SIG-M5 (cell line): Measurements from ENCODE around the gene ZNF423.

Source experiments
- DNase-seq: peaks from one replicate; lab custom pipeline; 2025; lab: John Stamatoyannopoulos, UW

The ZNF423 gene

DNA sequence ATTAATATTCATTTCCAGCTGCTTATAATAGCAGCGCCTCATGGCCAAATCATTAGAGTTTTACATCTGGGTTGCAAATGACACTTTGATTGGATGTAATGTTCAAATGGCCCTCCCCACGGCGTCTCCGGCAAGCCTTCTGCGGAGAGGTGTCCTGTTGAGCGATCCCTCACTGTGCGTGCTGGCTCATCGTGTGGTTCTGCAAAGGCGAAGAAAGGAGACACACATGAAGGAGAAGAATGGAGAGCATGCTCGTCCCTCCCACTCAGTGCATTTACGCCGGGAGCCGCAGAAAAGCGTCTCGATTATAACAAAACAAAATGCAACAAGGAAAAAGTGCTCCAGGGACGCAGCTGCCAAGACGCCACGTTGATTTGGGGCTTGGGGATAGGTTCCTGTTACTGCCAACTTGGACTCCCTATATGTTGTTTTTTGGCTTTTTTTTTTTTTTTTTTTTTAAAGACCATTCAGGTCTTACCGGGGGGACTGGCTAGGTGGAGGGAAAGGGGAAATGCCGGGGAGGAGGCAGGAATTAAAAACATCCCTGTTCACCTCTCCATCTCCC, 364.7 kb downstream of the ZNF423 start:
- no peak for DNase-seq

DNA sequence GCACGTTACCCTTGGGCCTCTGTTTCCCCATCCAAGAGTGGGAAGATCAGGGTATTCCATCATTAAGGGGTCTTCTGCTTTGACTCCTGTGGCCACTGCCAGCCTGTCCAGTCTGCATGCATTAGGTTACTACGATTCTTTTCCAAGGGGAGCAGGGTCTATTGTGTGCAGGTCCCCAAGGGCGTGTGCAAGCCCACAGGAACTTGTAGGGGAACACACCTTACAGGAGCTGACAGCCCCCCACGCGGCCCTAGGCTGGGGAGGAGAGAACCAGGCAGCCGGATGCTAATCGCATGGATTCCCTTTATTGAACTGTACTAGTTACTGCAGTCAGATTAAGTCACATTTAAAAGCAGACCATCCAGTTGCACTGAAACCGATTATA, 365.6 kb downstream of the ZNF423 start:
- DNase-seq: no peak

DNA sequence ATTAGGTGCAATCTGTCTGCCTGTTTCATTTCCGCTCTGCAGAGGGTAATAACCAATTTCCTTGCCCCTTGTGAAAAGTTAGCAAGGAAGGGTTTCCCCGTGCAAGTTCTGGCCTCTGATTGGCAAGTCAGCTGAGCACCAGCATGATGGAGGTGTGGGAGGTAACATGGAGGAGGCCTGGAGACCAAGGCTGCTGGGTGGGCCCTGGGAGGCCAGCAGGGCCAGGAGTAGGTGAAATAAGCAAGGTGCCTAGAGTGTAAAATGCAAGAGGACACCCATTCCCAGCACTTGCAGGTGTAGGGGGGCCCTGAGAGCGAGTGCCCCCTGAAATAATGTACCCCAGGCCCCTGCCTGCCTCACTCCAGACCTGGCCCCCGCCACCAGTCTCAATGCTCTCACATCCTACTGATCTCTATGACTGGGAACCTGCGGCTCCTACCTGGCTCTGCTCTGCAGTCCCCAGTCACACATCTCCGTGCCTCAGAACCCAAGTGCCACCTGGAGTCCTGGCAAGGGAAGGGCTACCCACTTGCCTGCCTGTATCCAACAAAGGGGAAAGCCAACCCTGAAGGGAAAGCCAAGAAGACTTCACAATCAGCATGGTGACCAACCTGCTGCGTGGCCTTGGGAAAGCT, 366.1 kb downstream of the ZNF423 start:
- DNase-seq: no peak

DNA sequence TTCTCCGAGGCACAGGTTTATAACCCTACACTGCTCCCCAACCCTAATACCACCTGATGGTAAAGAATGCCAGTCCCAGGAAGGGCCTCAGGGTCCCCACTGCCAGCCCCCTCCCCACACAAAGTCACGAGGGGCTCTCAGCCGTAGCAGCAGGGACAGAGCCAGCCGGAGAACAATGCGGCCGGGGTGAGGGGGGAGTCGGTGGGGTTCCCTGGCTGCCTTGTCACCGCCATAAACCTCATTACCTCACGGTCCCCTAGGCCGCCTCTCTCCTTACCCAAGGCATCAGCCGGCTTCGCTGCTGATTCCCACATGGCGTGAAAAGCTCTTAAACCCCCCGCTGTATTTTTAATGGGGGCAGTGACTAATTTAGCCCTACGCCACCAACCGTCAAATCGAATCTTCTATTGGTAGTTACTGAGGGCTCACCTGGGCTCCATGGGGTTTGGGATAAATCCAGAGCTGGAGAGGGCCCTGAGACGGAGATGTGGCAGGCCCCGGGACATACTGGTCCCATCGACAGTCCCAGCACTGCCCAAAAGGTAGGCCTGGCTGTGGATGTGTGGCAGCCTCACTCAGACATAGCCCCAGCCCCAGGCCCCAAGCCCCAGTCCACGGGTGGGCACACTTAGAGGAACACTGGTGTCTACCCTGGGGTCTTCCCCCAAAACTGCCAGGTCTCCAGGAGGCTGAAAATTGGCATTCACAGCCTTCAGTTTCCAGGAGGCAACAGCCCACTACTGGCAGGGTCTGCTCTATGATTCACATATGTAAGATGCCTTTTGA, 367.0 kb downstream of the ZNF423 start:
- DNase-seq: no peak

DNA sequence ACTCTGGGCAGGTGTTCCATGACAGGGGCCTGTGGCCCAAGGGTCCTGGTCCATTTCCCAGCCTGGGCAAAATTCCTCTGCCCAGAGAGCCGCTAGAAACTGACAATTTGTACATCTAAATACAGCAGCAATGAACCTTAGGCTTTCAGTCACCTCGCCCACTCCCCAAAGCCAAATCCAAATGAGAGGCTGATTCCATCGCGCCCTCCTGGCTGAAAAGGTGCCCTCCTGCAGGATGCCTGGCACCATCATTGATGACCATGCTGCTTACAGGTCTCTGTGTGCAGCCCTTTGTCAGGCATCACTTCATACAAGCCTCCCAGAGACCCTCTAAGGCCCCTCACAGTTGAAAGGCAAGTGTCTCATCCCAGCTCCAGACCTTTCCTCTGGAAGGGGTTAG, 367.6 kb downstream of the ZNF423 start:
- no peak for DNase-seq

DNA sequence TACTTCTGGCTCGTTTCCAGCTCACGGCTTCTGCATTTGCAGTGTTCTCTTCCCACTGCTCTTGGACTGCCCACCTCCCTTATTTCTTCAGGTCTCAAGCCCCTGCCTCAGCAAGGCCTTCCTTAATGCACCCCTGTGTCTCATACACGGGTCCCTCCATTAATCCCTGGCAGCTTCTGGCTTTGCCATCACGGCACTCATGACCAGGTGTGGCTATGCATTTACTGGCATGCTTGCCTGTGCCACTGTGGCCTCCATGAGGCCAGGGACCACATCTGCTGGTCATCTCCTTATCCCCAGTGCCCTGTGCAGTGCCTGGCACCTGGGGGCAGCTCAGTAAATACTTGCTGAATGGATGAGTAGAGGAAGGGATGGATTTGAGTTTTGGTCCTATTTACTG, 368.2 kb downstream of the ZNF423 start:
- DNase-seq: no peak

DNA sequence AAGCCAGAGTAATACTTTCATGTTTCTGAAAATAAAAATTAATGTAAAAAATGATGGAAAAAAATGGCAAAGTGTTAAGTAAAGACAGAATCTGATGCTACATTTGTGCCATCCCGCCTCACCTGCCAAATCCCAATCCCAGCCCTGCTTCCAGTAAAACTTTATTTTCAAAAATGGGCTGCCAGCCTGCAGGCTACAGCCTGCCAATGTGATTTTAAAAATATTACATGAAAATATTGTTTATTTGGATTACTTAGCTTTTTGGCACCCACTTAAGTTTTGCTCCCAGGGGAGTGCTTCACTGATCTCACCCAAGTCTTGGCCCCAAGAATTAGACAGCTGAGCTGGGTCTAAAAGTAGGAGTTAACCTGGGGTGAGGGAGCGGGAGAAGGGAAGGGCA, 369.5 kb downstream of the ZNF423 start:
- no peak for DNase-seq

DNA sequence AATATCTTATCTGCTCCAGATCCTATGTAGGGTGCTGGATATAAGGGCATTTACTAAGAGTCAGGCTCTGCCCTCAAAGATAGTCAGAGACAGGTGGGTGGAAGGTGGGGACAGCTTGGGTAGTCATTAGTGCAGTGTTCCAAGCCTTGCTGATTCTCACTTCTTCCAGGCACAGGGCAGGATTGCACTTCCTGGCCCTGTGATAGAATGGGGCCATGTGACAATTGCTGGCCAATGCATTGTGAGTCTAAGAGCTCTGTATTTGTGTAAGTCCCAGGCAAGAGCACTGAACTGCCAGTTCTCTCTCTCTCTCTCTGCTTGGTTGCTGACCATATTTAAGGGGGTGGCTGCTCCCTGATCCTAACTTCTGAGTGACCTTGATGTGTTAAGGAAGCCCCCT, 370.2 kb downstream of the ZNF423 start:
- DNase-seq: no peak

DNA sequence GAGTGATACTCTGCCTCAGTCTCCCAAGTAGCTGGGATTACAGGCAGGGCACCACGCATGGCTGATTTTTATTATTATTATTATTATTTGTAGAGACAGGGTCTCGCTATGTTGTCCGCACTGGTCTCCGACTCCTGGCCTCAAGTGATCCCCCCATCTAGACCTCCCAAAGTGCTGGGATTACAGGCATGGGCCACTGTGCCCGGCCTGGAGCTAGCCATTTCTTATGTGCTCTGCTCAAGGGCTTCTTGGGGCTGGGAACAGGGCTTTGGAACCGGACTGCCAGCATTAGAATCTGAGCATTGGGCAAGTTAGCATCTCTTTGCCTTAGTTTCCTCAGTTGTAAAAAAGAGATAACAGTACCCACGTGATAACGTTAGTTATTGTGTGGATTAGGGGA, 371.0 kb downstream of the ZNF423 start:
- no peak for DNase-seq

DNA sequence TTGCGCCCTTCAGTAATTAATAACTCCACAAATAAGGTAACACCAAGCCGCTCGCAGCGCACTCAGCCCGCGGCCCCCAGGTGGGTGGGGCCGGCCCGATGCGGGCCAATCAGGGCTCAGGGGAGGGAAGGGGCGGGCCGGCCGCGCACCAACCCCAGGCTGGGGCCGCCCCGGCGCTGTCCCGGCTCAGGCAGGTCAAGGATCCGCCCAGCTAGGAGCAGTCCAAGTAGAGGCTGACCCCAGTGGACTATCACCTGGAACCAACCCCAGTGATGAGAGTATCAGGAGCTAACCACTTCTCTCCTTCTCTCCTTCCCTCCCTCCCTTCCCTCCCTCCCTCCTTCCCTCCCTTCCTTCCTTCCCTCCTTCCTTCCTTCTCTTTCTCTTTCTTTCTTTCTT, 371.5 kb downstream of the ZNF423 start:
- no peak for DNase-seq

DNA sequence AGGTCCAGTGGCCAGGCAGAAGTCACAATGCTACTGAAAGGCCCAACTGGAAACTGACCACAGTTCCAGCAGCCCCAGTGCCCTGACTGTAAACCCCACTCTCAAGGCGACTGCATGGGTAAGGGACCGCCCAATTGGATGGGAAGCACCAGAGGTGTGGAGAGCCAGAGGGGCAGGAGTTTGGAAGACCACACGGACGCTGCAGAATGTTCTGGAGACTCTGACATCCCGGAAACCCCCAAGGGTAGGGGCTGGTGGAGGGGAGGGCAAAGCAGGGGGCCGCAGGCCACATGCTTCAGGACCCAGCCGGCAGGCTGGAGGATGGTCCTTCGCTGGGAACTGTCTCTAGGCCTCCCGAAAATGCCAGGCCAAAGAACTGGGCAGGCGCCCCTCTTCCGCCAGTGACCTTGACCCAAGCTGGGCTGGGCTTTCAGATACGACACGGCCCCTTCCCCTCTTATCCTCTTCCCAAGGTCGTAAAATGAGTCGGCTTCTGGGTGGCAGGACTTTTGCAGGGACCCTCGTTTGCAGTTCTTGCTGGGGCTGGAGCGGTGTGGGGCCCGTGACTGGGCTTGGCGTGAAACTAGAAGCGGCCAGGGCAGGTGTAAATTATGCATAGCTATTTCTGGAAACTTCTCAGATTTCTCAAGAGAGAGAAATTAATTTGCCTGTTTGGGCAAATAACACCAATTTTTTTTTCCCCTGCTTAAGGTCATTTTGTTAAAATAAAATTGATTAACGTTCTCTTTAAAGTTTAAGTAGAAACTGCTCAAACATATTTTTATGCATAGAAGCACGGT, 372.1 kb downstream of the ZNF423 start:
- no peak for DNase-seq

DNA sequence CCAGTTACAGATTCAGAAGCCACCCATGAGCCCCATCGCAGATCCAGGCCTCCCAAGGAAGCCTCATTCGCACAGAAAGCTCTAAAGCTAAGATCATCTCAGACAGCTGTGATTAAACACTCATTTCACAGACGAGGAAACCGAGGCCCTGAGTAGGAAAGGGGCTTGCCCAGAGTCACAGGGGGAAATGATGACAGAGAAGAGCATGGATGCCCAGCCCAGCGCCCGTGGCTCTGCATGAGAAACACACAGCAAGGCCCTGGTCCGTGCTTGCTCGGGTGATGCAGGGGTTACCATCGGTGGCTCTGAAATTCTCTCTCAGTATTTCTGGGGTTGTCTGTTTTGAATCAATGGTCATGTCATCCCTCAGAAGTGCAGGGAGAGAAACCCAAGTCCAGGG, 372.7 kb downstream of the ZNF423 start:
- no peak for DNase-seq

DNA sequence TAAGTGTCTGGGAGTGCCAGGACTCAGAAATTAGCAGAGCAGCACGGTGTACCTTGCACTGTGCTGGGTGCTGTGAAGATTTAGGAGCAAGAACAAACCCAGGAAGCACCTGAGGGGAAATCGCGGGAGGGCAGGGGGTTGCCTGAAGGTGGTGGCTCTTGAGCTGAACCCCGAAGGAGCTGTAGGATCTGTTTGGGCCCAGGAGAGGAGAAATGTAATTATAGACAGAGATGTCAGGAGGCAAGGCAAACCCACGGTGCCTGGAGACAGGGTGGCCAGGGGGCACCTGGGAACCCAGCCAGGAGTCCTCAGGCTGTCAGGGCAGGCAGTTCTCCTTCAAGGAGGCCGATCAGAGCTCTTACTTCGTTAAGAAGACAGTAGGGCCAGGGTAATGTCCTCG, 373.2 kb downstream of the ZNF423 start:
- no peak for DNase-seq

DNA sequence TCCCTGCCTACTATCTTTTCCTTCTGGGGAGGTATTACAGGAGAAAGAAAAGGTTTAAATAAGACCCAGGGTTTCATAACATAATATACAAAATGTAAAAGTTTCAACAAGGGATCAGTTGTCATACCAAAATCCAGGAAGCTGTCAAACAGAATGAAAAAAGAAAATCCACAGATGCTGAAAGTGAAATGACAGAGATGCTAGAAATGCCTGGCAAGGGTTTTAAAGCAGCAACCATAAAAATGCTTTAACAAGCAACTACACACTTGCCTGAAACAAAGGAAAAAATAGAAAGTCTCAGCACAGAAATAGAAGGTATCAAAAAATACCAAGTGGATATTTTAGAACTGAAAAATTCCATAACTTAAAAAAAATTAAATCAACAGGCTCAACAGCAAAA, 377.3 kb downstream of the ZNF423 start:
- DNase-seq: no peak

DNA sequence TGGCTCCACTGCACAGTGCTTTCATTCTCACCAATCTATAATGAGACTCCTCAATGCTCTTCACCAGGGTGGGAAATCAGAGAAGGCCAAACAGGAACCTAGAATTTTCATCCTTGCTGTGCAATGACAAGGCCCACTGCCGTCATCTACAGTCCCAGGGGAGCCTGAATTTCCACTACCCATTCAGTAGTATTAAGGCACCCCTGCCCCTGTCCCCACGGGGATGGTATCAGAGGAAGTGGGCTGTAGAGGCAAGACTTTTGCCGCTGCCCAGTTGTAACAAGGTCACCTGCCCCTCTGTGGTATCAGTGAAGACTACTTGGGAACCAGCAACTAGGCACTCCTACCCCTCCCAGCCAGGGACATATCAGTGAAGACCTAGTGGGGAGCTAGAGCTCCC, 377.8 kb downstream of the ZNF423 start:
- DNase-seq: no peak

DNA sequence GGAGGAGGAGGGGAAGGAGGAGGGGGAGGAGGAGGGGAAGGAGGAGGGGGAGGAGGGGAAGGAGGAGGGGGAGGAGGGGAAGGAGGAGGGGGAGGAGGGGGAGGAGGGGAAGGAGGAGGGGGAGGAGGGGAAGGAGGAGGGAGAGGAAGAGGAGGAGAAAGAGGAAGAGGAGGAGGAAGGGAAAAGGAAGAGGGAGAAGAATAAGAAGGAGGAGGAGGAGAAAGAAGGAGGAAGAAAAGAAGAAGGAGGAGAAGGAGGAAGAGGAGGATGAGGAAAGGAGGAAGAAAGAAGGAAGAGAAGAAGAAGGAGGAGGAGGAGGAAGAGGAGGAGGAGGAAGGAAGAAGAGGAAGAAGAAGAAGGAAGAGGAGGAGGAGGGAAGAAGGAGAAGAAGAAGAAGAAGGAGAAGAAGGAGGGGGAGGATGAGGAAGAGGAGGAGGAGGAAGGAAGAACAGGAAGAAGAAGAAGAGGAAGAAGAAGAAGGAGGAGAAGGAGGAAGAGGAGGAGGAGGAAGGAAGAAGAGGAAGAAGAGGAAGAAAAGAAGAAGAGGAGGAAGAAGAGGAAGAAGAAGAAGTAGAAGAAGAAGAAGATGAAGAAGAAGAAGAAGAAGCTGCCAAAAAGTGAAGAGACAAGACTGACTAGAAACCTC, 378.5 kb downstream of the ZNF423 start:
- no peak for DNase-seq

DNA sequence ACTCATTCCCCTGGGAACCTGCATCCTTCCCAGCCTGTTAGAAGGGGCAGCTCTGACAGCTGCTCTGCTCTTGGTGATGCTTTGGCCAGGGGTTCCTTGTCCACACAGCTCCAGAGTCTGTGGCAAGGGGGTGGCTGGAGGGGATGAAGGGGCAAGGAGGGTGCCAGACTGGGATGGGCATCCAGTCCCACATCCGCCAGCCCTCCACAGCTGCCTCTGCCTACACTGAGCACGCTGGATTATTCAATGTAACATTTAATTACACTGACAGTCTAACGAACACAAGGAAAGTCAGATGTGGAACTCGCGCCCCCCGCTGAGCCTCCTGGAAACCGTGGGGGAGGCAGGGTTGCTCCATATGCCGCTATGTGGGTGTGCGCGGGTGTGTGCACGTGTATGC, 381.2 kb downstream of the ZNF423 start:
- no peak for DNase-seq

DNA sequence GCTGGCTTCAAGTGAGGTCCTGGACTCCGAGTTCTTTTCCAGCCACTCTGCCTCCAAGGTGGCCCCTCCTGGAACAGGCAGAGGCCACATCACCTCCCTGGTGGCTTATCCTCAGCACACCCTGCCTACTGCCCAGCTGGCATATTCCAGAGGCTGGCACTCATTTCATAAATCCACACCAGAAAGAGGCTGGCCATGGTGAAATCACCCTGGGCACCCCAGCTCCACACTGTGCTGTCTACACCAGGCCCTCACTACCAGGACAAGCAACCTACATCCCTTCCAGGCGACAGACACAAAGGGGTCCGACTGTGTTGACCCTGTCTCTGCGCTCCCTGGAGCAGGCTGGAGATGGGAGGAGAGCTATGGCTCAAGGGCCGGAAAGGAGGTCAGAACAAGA, 382.1 kb downstream of the ZNF423 start:
- no peak for DNase-seq

DNA sequence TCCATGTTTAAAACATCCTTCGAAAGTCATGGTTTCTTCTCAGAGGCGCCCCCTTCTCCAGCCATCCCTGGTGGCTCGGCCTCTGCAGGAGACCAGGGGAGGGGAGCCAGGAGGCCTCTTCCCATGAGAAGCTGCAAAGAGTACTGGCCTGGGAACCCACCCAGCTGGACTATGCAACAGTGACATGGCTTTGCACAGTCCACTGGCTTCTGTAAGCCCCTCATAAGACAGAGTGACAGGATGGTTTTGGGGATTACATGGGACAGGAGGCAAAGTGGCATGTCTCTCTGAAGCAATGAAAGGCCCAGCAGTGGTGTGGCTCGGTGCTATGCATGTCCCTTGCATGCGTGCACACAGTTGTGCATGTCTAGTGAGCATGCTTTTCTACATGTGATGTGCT, 382.8 kb downstream of the ZNF423 start:
- no peak for DNase-seq

DNA sequence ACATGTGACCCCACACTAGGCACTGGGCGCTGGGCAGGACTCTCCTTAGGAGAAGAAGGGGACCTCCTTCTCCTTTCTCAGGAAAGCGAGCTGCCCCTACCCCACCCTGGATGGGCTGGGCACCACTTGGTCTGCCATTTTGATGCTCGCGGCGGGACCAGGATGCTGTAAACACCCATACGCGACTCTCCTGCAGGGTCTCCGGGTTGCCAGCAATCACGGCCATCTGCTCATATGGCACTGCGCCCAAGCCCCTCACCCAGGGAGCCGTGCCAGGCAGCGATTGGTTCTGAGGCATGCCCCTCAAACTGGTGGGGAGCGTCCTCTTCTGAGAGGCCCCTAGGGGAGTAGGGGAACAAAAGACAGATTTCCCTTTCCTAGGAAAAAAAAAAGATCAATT, 383.3 kb downstream of the ZNF423 start:
- no peak for DNase-seq

DNA sequence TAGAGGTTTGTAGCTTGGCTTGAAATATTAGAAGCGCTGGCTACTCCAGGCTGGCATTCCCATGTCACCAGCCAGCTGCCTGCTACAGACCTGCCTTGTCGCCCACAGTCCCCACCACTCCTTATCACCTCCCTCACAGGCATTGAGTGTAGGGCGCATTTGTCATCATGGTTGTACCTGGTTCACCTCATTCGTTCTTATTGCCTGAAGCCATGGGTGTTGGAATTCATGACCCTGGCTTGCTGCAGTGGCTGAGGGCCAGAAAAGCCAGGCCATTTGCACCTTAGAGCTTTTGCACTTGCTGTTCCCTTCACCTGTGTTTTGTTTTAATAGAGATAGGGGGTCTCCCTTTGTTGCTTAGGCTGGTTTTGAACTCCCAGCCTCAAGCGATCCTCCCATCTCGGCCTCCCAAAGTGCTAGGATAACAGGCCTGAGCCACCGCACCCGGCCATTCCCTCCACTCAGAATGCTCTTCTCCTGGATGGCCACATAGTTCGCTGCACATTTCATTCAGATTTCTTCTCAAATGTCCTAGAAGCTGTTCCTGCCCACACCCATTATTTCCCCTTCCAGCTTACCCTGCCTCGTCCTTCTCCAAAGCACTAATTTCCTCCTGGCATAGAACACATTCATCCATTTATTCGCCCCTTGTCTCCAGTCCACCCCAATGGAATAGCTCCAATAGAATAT, 384.7 kb downstream of the ZNF423 start:
- no peak for DNase-seq

DNA sequence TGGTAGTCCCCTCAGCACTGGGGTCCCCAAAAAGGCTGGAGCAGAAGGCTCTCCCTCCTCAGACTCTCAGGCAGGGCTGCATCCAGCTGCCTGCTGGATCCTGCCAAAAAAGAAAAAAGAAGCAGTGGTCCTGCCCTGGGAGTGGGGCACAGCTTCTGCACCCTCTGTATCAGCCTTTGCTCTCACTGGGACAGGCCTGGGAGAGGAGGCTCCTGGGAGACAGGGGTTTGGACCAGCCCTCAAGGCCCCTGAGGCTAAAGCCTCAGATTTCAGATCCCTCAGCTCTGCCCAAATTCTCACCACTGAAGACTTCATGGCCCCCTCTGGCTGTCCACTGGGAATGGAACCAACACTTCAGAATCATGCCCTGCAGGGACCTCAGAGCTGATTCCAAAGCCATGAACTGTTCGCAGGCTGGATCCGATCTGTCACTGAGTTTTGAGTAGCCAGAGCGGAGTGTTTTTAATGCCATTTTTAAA, 385.4 kb downstream of the ZNF423 start:
- no peak for DNase-seq
